Thoracic aorta (tissue), 2 donors: ENCODE measurements around the gene PHKA1. TPM values are rescaled to one million over a fixed set of nuclear protein-coding genes. Genes with fewer than 3 reads are reported as not detected.

Source experiments
- ATAC-seq: fragments of 150-250 bp; one replicate; pipeline ENCODE4 v1.8.0; 2017; ENCODE audit warnings: low read depth; ENCODE audit not compliant: insufficient number of reproducible peaks, low FRiP score
- DNase-seq: peaks from one replicate; pipeline ENCODE4 v3.0.0-alpha.2; 2020; ENCODE audit warnings: low spot score
- H3K27ac ChIP-seq, 2 donors: fragments of 200-600 bp; sonication (generic); 1 replicate in 1 of 2; 2 replicates in 1 of 2; pipeline ENCODE4 v1.5.1; 2016; ENCODE audit warnings: mild to moderate bottlenecking in 2 of 2, moderate library complexity in 2 of 2
- H3K27me3 ChIP-seq: fragments of 200-600 bp; sonication (generic); replicated peaks from 2 replicates; pipeline ENCODE4 v1.6.0; 2016; ENCODE audit warnings: mild to moderate bottlenecking; ENCODE audit not compliant: insufficient read depth
- H3K36me3 ChIP-seq: fragments of 200-600 bp; sonication (generic); one replicate; pipeline ENCODE4 v1.5.1; 2016
- H3K4me1 ChIP-seq, 2 donors: fragments of 200-600 bp; sonication (generic); 1 replicate in 1 of 2; 2 replicates in 1 of 2; pipeline versions ENCODE4 v1.5.1 to v1.6.0; 2016; ENCODE audit warnings: low read depth in 2 of 2, mild to moderate bottlenecking in 1 of 2; ENCODE audit not compliant: control insufficient read depth in 1 of 2
- H3K4me3 ChIP-seq: fragments of 200-600 bp; sonication (generic); 2 replicates; pipeline ENCODE4 v1.5.1; 2016; ENCODE audit warnings: mild to moderate bottlenecking
- H3K9me3 ChIP-seq: fragments of 200-600 bp; sonication (generic); 2 replicates; pipeline ENCODE4 v1.5.1; 2016
- CTCF ChIP-seq: fragments of 200-600 bp; sonication (generic); IDR thresholded peaks from one replicate; pipeline ENCODE4 v1.5.1; 2019; ENCODE audit warnings: antibody characterized with exemption
- total RNA-seq, 2 donors: library from RNA; depleted of rRNA; stranded (reverse); fragments of >200 nt; gene quantifications; one replicate each; pipeline versions ENCODE4 v1.1.0 to v1.2.3, GENCODE V29; 2016

Gene PHKA1
- total RNA-seq, 2 donors from 2014 or later: 12.5 to 24.3 TPM

- no peaks in the 10 kb centered on the region for H3K27me3 ChIP-seq
- no peak for DNase-seq
- H3K27ac ChIP-seq: peak overlapping the region in 1 of 2 donors; percentile 53
- H3K36me3 ChIP-seq: no peaks in the 10 kb centered on the region
- no peak overlapping the region for H3K4me3 ChIP-seq
- no peaks in the 10 kb centered on the region for H3K4me1 ChIP-seq
- no peak for TF ChIP-seq CTCF
- ATAC-seq: no peak
- no peaks in the 10 kb centered on the region for H3K9me3 ChIP-seq
Measured at GRCh38 chrX:72705814-72706213, 8.3 kb downstream of the PHKA1 start.

- Histone ChIP-seq H3K9me3 (no peaks in the 10 kb centered on the region), H3K27me3 (no peaks in the 10 kb centered on the region), H3K4me1 (no peaks in the 10 kb centered on the region), H3K27ac (peak overlapping the region in 1 of 2 donors; percentile 53), H3K36me3 (no peaks in the 10 kb centered on the region), H3K4me3 (no peak overlapping the region)
- TF ChIP-seq CTCF: no peak
- no peak for DNase-seq
- no peak for ATAC-seq
Measured at GRCh38 chrX:72705111-72705510, 9.0 kb downstream of the PHKA1 start.

- H3K36me3 ChIP-seq: no peaks in the 10 kb centered on the region
- no peaks in the 10 kb centered on the region for H3K27me3 ChIP-seq
- no peaks in the 10 kb centered on the region for H3K4me1 ChIP-seq
- H3K4me3 ChIP-seq: no peak overlapping the region
- no peaks in the 10 kb centered on the region for H3K9me3 ChIP-seq
- DNase-seq (no peak), ATAC-seq (no peak)
- H3K27ac ChIP-seq: no peak overlapping the region
- TF ChIP-seq CTCF: no peak
Measured at GRCh38 chrX:72694170-72694569, 19.9 kb downstream of the PHKA1 start.

GRCh38 chrX:72693477-72693876, 20.6 kb downstream of the PHKA1 start:
- no peaks in the 10 kb centered on the region for H3K9me3 ChIP-seq
- TF ChIP-seq CTCF: no peak
- ATAC-seq: no peak
- no peaks in the 10 kb centered on the region for H3K4me1 ChIP-seq
- H3K36me3 ChIP-seq: no peaks in the 10 kb centered on the region
- no peak overlapping the region for H3K4me3 ChIP-seq
- H3K27ac ChIP-seq: no peak overlapping the region
- no peaks in the 10 kb centered on the region for H3K27me3 ChIP-seq
- DNase-seq: no peak

- H3K4me3 ChIP-seq: no peak overlapping the region
- no peaks in the 10 kb centered on the region for H3K9me3 ChIP-seq
- H3K4me1 ChIP-seq: no peaks in the 10 kb centered on the region
- H3K27me3 ChIP-seq: no peaks in the 10 kb centered on the region
- ATAC-seq: no peak
- H3K27ac ChIP-seq: no peak overlapping the region
- no peak for TF ChIP-seq CTCF
- DNase-seq: no peak
- H3K36me3 ChIP-seq: no peaks in the 10 kb centered on the region
Measured at GRCh38 chrX:72687396-72687795, 26.7 kb downstream of the PHKA1 start.
